Keratinocyte (primary cell): ENCODE results near the gene C4orf46. TPM values are rescaled to one million over a fixed set of nuclear protein-coding genes. Genes with fewer than 3 reads are reported as not detected.
"Not testable (repeated sequence)": the region's sequence is repeated elsewhere in the genome, so short reads cannot be mapped to it uniquely, and the experiment has no call there.

Source experiments
- DNase-seq: peaks from one replicate; pipeline ENCODE4 v3.0.0-alpha.2; 2011; ENCODE audit warnings: low read depth, missing footprints, low spot score
- FAIRE-seq: peaks from 2 replicates; lab custom pipeline; 2011; peaks lifted over from hg19 to GRCh38; lab: Jason Lieb, UNC
- H2AFZ ChIP-seq: 2 replicates; pipeline ENCODE4 v1.6.0; 2012; ENCODE audit warnings: low read length, control low read depth, inconsistent platforms; ENCODE audit not compliant: control insufficient read depth
- H3K27ac ChIP-seq: 2 replicates; pipeline ENCODE4 v1.5.1; 2011; ENCODE audit warnings: low read length; ENCODE audit not compliant: control insufficient read depth, insufficient read depth
- H3K27me3 ChIP-seq: 3 replicates; pipeline ENCODE4 v1.6.0; 2011; ENCODE audit warnings: low read length; ENCODE audit not compliant: control insufficient read depth, insufficient read depth; ENCODE audit errors: extremely low read depth
- H3K36me3 ChIP-seq, 2 experiments: 2 replicates in 1 of 2; 3 replicates in 1 of 2; pipeline ENCODE4 v1.5.1; 2011; ENCODE audit warnings: low read length in 2 of 2, mild to moderate bottlenecking in 1 of 2; ENCODE audit not compliant: control insufficient read depth in 2 of 2, insufficient read depth in 2 of 2; ENCODE audit errors: extremely low read depth in 1 of 2
- H3K4me1 ChIP-seq: 3 replicates; pipeline ENCODE4 v1.5.1; 2011; ENCODE audit warnings: low read length; ENCODE audit not compliant: control insufficient read depth, insufficient read depth; ENCODE audit errors: extremely low read depth
- H3K4me2 ChIP-seq: 3 replicates; pipeline ENCODE4 v1.6.0; 2011; ENCODE audit warnings: low read depth, low read length; ENCODE audit not compliant: control insufficient read depth, insufficient read depth; ENCODE audit errors: extremely low read depth
- H3K4me3 ChIP-seq, 3 experiments: fragments of 200-600 bp in 1 of 3; sonication (generic) in 1 of 3; 2 replicates in 2 of 3; 3 replicates in 1 of 3; pipeline ENCODE4 v1.5.1; 2011 to 2016; ENCODE audit warnings: low read length in 3 of 3, mild to moderate bottlenecking in 3 of 3, control low read depth in 2 of 3, inconsistent platforms in 1 of 3, low read depth in 1 of 3, mixed read lengths in 1 of 3, mixed run types in 1 of 3, moderate library complexity in 1 of 3; ENCODE audit not compliant: control insufficient read depth in 2 of 3, insufficient read depth in 2 of 3; ENCODE audit errors: extremely low read depth in 1 of 3
- H3K79me2 ChIP-seq: 2 replicates; pipeline ENCODE4 v1.6.0; 2012; ENCODE audit warnings: low read length; ENCODE audit not compliant: control insufficient read depth, insufficient read depth
- H3K9ac ChIP-seq: 3 replicates; pipeline ENCODE4 v1.6.0; 2011; ENCODE audit warnings: low read length; ENCODE audit not compliant: control insufficient read depth, insufficient read depth; ENCODE audit errors: extremely low read depth
- H3K9me1 ChIP-seq: 3 replicates; pipeline ENCODE4 v1.6.0; 2011; ENCODE audit warnings: low read length; ENCODE audit not compliant: control insufficient read depth, insufficient read depth; ENCODE audit errors: extremely low read depth
- H3K9me3 ChIP-seq: 2 replicates; pipeline ENCODE4 v1.5.1; 2012; ENCODE audit warnings: low read depth, low read length; ENCODE audit not compliant: control insufficient read depth
- H4K20me1 ChIP-seq: 3 replicates; pipeline ENCODE4 v1.6.0; 2011; ENCODE audit warnings: low read length; ENCODE audit not compliant: control insufficient read depth, insufficient read depth; ENCODE audit errors: extremely low read depth
- EZH2 ChIP-seq: IDR thresholded peaks from one replicate; pipeline ENCODE4 v1.6.1; 2012; ENCODE audit warnings: inconsistent platforms, mild to moderate bottlenecking, low read length, moderate library complexity
- dilution Hi-C: fragments of 300-500 bp; cut with MboI; formaldehyde crosslinking; loops from one replicate; pipeline ENCODE4 v1.7.0; 2020; ENCODE audit warnings: low sequenced_read_pairs; ENCODE audit not compliant: extremely low pct_ligation_motif_present
- polyA plus RNA-seq, 5 experiments: library from polyadenylated mRNA; depleted of rRNA in 3 of 5; stranded (reverse) in 3 of 5; stranded (forward) in 1 of 5; unstranded in 1 of 5; fragments of >200 nt; gene quantifications; 1 replicate in 1 of 5; 2 replicates in 3 of 5; 3 replicates in 1 of 5; pipeline versions ENCODE4 v1.2.1 to v1.2.3, GENCODE V29; 2011 to 2012; ENCODE audit warnings: missing spikeins in 2 of 5, low read depth in 1 of 5, low replicate concordance in 1 of 5
- TF ChIP-seq, protein P1 (sequence below), 3 experiments: IDR thresholded peaks in 1 of 3; conservative IDR thresholded peaks in 1 of 3; optimal IDR thresholded peaks in 1 of 3; 2 replicates in 2 of 3; 3 replicates in 1 of 3; pipeline versions ENCODE3 to v1.5.1; 2011; ENCODE audit warnings: low read length in 3 of 3, mild to moderate bottlenecking in 3 of 3, moderate library complexity in 2 of 3, control low read depth in 1 of 3, inconsistent platforms in 1 of 3; ENCODE audit not compliant: insufficient read depth in 2 of 3; ENCODE audit errors: extremely low read depth in 1 of 3

C4orf46 gene
- polyA plus RNA-seq, 1 donor (not counting 4 experiments of a cell fraction or from before 2014, with no cell fraction given): 14.6 TPM

DNA sequence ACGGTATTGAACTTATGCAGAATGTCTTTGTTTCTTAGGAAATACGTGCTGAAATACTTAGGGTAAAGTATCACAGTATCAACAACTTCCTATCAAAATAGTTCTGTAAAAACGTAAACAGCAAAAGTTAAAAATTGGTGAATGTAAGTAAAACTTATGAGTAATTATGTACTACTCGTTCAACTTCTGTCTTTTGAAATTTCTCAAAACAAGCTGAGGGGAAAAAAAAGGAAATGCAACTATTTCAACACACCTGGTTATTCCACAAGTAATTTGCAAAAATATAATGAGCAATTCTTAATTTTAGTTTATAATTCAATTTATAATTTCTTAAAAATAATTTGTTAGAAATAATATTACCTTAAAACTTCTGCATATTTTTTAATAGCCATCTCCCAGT, 43.2 kb upstream of the C4orf46 start:
- Histone ChIP-seq H3K27ac (no peak overlapping the region), H3K4me2 (no peak overlapping the region), H3K36me3 (peaks cover 25 to 35% of the 10 kb centered on the region in 2 experiments), H4K20me1 (no peaks in the 10 kb centered on the region), H3K4me1 (no peaks in the 10 kb centered on the region), H3K4me3 (no peak overlapping the region), H3K27me3 (no peaks in the 10 kb centered on the region), H3K79me2 (peaks cover 5% of the 10 kb centered on the region), H3K9me1 (no peaks in the 10 kb centered on the region), H3K9me3 (no peaks in the 10 kb centered on the region), H3K9ac (no peak overlapping the region), H2AFZ (no peak overlapping the region)
- TF ChIP-seq EZH2: no peak
- TF ChIP-seq, protein P1, sequence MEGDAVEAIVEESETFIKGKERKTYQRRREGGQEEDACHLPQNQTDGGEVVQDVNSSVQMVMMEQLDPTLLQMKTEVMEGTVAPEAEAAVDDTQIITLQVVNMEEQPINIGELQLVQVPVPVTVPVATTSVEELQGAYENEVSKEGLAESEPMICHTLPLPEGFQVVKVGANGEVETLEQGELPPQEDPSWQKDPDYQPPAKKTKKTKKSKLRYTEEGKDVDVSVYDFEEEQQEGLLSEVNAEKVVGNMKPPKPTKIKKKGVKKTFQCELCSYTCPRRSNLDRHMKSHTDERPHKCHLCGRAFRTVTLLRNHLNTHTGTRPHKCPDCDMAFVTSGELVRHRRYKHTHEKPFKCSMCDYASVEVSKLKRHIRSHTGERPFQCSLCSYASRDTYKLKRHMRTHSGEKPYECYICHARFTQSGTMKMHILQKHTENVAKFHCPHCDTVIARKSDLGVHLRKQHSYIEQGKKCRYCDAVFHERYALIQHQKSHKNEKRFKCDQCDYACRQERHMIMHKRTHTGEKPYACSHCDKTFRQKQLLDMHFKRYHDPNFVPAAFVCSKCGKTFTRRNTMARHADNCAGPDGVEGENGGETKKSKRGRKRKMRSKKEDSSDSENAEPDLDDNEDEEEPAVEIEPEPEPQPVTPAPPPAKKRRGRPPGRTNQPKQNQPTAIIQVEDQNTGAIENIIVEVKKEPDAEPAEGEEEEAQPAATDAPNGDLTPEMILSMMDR (optimal IDR thresholded peaks at IDR 0.05 in 1 of 3, IDR thresholded peaks at IDR 0.05 in 1 of 3, conservative IDR thresholded peaks at IDR 0.05 in 1 of 3; ENCODE audit: extremely low read depth in 1 of 3, insufficient read depth in 2 of 3, low read length in 3 of 3): no peak
- FAIRE-seq: no peak
- no peak for DNase-seq
- dilution Hi-C loops: no loop called here

DNA sequence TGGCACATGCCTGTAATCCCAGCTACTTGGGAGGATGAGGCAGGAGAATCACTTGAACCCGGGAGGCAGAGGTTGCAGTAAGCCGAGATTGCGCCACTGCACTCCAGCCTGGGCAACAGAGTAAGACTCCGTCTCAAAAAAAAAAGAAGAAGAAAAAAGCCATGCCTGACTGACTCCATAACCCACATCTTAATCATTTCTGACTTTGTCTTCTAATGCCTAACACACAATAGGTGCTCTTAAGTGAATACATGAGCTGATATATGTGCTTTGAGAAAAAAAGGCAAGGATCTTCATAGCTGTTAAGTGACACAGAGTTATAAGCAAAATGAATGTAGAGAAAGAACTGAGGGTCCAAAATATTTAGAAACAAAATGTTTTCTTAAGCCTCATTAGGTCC, 40.9 kb upstream of the C4orf46 start:
- dilution Hi-C loops, DNase-seq, H3K27ac ChIP-seq, FAIRE-seq, H3K27me3 ChIP-seq, H3K9me3 ChIP-seq, H3K4me3 ChIP-seq, H3K9me1 ChIP-seq, H2AFZ ChIP-seq, H4K20me1 ChIP-seq, H3K4me1 ChIP-seq, H3K79me2 ChIP-seq, H3K9ac ChIP-seq, H3K4me2 ChIP-seq: not testable (repeated sequence)
- peaks cover 20 to 37% of the 10 kb centered on the region in 2 experiments for H3K36me3 ChIP-seq

DNA sequence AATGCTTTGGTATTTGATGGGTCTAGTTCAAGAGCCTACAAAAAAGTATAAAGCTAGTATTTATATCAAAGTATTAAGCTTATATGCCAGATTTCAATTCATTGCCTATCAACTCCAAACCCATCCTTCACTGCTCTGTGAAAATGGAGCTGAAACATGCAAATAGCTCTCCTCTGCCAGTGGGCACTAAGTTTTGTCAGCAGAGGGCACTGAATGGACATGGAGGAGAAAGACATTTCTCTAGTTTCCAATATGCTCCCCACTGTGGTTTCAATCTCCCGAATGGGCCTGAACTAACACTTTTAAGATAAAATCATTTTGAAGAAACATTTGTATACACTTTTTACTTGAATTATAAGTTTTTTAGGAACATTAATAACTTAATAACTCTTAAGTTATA, 39.1 kb upstream of the C4orf46 start:
- no peaks in the 10 kb centered on the region for H3K4me1 ChIP-seq
- dilution Hi-C loops: no loop called here
- no peak overlapping the region for H2AFZ ChIP-seq
- no peaks in the 10 kb centered on the region for H3K9me3 ChIP-seq
- H3K27me3 ChIP-seq: no peaks in the 10 kb centered on the region
- TF ChIP-seq, protein P1 (optimal IDR thresholded peaks at IDR 0.05 in 1 of 3, IDR thresholded peaks at IDR 0.05 in 1 of 3, conservative IDR thresholded peaks at IDR 0.05 in 1 of 3; ENCODE audit: extremely low read depth in 1 of 3, insufficient read depth in 2 of 3, low read length in 3 of 3): peak in 2 of 3 experiments; percentile 18 to 24
- no peak for TF ChIP-seq EZH2
- no peak for DNase-seq
- no peaks in the 10 kb centered on the region for H3K79me2 ChIP-seq
- H3K36me3 ChIP-seq: peaks cover 17 to 31% of the 10 kb centered on the region in 2 experiments
- H3K27ac ChIP-seq: no peak overlapping the region
- H3K4me2 ChIP-seq: no peak overlapping the region
- H3K9ac ChIP-seq: no peak overlapping the region
- FAIRE-seq: no peak
- H3K4me3 ChIP-seq: no peak overlapping the region
- H4K20me1 ChIP-seq: no peaks in the 10 kb centered on the region
- no peaks in the 10 kb centered on the region for H3K9me1 ChIP-seq
